ENCODE data around the gene SERTAD1. TPM values are rescaled to one million over a fixed set of nuclear protein-coding genes. Genes with fewer than 3 reads are reported as not detected.

Gene SERTAD1
- total and polyA plus RNA-seq, 2 of the 4 experiments (the other 2 are of a cell fraction), result 21.1 to 27.4 TPM

GRCh38 chr19:40414542-40415535, 11.0 kb downstream of the SERTAD1 start (continued):
- TF ChIP-seq ELK1 (IDR thresholded peaks at IDR 0.05; ENCODE audit: borderline replicate concordance, low read depth, low read length), result no peak
- no peak for TF ChIP-seq FOS (IDR thresholded peaks at IDR 0.05; ENCODE audit: low read depth, low read length)
- TF ChIP-seq CHD1 (IDR thresholded peaks at IDR 0.05; ENCODE audit: low read depth, low read length), result no peak

All from IMR-90 (cell line).